K562 (cell line): ENCODE results near the gene C16orf96.
A peak's percentile ranks its signal among the peaks of the same experiment; 100 is the strongest.

Experiments
- CBX3 ChIP-seq, 2 experiments: IDR thresholded peaks; 1 replicate in 1 of 2; 2 replicates in 1 of 2; pipeline ENCODE4 v1.6.1; 2012; ENCODE audit warnings: inconsistent platforms in 2 of 2, low read length in 2 of 2, borderline replicate concordance in 1 of 2, control low read depth in 1 of 2
- TF ChIP-seq, protein P1 (sequence below): fragments of 250-450 bp; sonication (Bioruptor Pico); IDR thresholded peaks from 2 replicates; pipeline ENCODE4 v1.5.0; 2020; ENCODE audit warnings: mild to moderate bottlenecking, borderline replicate concordance
- TF ChIP-seq, protein P2 (sequence below), 3 experiments: IDR thresholded peaks in 2 of 3; conservative IDR thresholded peaks in 1 of 3; 2 replicates each; pipeline ENCODE4 v1.5.1; 2011 to 2012; ENCODE audit warnings: low read length in 3 of 3, mild to moderate bottlenecking in 3 of 3, control low read depth in 2 of 3, improper control_type of control experiment in 1 of 3, inconsistent platforms in 1 of 3, low read depth in 1 of 3, mixed read lengths in 1 of 3, moderate library complexity in 1 of 3; ENCODE audit not compliant: insufficient read depth in 2 of 3

DNA sequence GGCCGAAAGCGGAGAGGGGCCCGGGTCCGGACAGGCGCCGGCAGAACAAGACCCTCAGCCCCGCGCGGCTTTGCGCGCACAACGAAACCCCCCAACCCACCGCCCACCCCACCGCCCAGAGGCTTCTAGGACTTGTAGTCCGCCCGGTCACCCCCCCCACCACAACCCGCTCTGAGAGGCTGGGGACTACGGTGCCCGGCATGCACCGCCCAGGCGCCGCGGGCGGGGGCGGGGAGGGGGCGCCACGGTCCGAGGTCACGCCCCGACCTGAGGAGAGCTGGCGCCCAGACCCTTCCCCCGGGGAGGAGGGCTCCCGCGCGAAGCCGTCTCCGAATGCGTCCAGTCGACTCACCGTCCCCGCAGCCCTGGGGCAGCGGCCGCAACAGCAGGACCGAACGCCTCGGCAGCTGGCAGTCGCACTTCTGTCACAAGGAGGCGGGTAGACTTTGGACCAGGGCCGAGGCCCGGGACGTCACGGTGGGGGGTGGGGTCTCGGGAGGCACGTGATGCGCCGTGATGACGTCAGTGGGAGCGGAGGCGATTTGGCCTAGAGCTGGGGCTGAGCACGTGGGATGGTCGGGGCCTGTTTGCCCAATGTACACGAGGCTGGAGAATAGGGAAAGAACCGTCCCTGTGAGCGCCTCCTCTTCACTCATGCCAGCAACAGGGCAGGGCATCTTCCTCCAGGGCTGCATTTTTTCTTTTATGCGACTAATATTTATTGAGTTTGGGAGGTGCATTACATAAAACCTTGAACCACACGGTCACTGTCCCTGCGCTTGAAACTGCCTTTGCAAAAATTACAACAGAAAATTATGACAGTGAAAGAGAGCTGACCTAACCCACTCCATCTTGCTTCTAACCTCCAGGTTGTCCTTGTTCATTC is 17.5 kb upstream of the C16orf96 start, which contains the start of gene CDIP1:
- TF ChIP-seq CBX3 (IDR thresholded peaks at IDR 0.05; ENCODE audit: borderline replicate concordance in 1 of 2, low read length in 2 of 2), result peak in 1 of 2 experiments; percentile 31; a peak in 1 of 3 replicates
- TF ChIP-seq, protein P1, sequence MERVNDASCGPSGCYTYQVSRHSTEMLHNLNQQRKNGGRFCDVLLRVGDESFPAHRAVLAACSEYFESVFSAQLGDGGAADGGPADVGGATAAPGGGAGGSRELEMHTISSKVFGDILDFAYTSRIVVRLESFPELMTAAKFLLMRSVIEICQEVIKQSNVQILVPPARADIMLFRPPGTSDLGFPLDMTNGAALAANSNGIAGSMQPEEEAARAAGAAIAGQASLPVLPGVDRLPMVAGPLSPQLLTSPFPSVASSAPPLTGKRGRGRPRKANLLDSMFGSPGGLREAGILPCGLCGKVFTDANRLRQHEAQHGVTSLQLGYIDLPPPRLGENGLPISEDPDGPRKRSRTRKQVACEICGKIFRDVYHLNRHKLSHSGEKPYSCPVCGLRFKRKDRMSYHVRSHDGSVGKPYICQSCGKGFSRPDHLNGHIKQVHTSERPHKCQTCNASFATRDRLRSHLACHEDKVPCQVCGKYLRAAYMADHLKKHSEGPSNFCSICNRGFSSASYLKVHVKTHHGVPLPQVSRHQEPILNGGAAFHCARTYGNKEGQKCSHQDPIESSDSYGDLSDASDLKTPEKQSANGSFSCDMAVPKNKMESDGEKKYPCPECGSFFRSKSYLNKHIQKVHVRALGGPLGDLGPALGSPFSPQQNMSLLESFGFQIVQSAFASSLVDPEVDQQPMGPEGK (CRISPR knock-in tag), result no peak
- TF ChIP-seq, protein P2, sequence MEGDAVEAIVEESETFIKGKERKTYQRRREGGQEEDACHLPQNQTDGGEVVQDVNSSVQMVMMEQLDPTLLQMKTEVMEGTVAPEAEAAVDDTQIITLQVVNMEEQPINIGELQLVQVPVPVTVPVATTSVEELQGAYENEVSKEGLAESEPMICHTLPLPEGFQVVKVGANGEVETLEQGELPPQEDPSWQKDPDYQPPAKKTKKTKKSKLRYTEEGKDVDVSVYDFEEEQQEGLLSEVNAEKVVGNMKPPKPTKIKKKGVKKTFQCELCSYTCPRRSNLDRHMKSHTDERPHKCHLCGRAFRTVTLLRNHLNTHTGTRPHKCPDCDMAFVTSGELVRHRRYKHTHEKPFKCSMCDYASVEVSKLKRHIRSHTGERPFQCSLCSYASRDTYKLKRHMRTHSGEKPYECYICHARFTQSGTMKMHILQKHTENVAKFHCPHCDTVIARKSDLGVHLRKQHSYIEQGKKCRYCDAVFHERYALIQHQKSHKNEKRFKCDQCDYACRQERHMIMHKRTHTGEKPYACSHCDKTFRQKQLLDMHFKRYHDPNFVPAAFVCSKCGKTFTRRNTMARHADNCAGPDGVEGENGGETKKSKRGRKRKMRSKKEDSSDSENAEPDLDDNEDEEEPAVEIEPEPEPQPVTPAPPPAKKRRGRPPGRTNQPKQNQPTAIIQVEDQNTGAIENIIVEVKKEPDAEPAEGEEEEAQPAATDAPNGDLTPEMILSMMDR (IDR thresholded peaks at IDR 0.05 in 2 of 3, conservative IDR thresholded peaks at IDR 0.05 in 1 of 3; ENCODE audit: insufficient read depth in 2 of 3, low read depth in 1 of 3, low read length in 3 of 3), result no peak
